Naive thymus-derived CD4-positive, alpha-beta T cell (primary cell): ENCODE results near the gene OSBPL8. TPM values are rescaled to one million over a fixed set of nuclear protein-coding genes. Genes with fewer than 3 reads are reported as not detected.

Experiments used
- ATAC-seq: fragments of 150-1000 bp; cut with Tn5 transposase; 2 replicates; pipeline ENCODE4 v1.10.0; 2021; ENCODE audit warnings: mild to moderate bottlenecking, moderate library complexity
- CTCF ChIA-PET: fragments of 350-600 bp; sonication (Branson Sonifier 250); formaldehyde crosslinking; loops from one replicate; lab custom pipeline; 2021; ENCODE audit warnings: antibody characterized with exemption; lab: Charles Lee
- POLR2A ChIA-PET: fragments of 350-600 bp; sonication (Branson Sonifier 250); formaldehyde crosslinking; loops from one replicate; lab custom pipeline; 2021; ENCODE audit warnings: antibody characterized with exemption, inconsistent platforms; lab: Charles Lee
- DNase-seq, 9 donors: peaks; one replicate each; pipeline versions ENCODE4 v3.0.0 to v3.0.0-alpha.2; 2020 to 2022; ENCODE audit warnings: mixed read lengths in 1 of 9
- H3K27ac ChIP-seq: one replicate; pipeline ENCODE4 v1.7.0; 2013; ENCODE audit warnings: mild to moderate bottlenecking, low read depth, low read length, moderate library complexity
- H3K27me3 ChIP-seq, 2 donors: one replicate each; pipeline ENCODE4 v1.7.0; 2013; ENCODE audit warnings: low read length in 2 of 2, mild to moderate bottlenecking in 2 of 2, moderate library complexity in 2 of 2; ENCODE audit not compliant: control insufficient read depth in 2 of 2, insufficient read depth in 2 of 2
- H3K36me3 ChIP-seq, 3 experiments: 1 replicate in 2 of 3; 2 replicates in 1 of 3; pipeline ENCODE4 v1.7.0; 2013; ENCODE audit warnings: low read length in 3 of 3, mild to moderate bottlenecking in 3 of 3, moderate library complexity in 1 of 3; ENCODE audit not compliant: insufficient read depth in 3 of 3, control insufficient read depth in 2 of 3
- H3K4me1 ChIP-seq, 2 donors: one replicate each; pipeline ENCODE4 v1.7.0; 2013; ENCODE audit warnings: low read length in 2 of 2, mild to moderate bottlenecking in 2 of 2, moderate library complexity in 1 of 2; ENCODE audit not compliant: control insufficient read depth in 2 of 2, insufficient read depth in 2 of 2
- H3K4me3 ChIP-seq: 2 replicates; pipeline ENCODE4 v1.7.0; 2013; ENCODE audit warnings: mild to moderate bottlenecking, low read length
- H3K9me3 ChIP-seq, 3 experiments: 1 replicate in 2 of 3; 2 replicates in 1 of 3; pipeline ENCODE4 v1.7.0; 2013; ENCODE audit warnings: low read length in 3 of 3; ENCODE audit not compliant: control insufficient read depth in 2 of 3
- H3K27ac Mint-ChIP-seq, 9 donors: one replicate each; pipeline ENCODE4 v1.8.0; 2020 to 2022; ENCODE audit warnings: mixed read lengths in 9 of 9, mild to moderate bottlenecking in 8 of 9, moderate library complexity in 5 of 9, inconsistent platforms in 2 of 9
- H3K27me3 Mint-ChIP-seq, 5 donors: one replicate each; pipeline ENCODE4 v1.8.0; 2021 to 2022; ENCODE audit warnings: mixed read lengths in 5 of 5, mild to moderate bottlenecking in 1 of 5
- H3K36me3 Mint-ChIP-seq, 5 donors: one replicate each; pipeline ENCODE4 v1.8.0; 2020 to 2022; ENCODE audit warnings: mixed read lengths in 5 of 5, mild to moderate bottlenecking in 3 of 5, inconsistent platforms in 1 of 5
- H3K4me1 Mint-ChIP-seq, 7 donors: one replicate each; pipeline ENCODE4 v1.8.0; 2020 to 2022; ENCODE audit warnings: mixed read lengths in 7 of 7, mild to moderate bottlenecking in 3 of 7, inconsistent platforms in 1 of 7
- H3K4me3 Mint-ChIP-seq, 10 donors: one replicate each; pipeline ENCODE4 v1.8.0; 2020 to 2022; ENCODE audit warnings: mild to moderate bottlenecking in 10 of 10, mixed read lengths in 10 of 10, moderate library complexity in 6 of 10, inconsistent platforms in 2 of 10
- H3K9me3 Mint-ChIP-seq, 11 donors: one replicate each; pipeline ENCODE4 v1.8.0; 2020 to 2022; ENCODE audit warnings: mixed read lengths in 11 of 11, mild to moderate bottlenecking in 4 of 11, inconsistent platforms in 1 of 11, moderate library complexity in 1 of 11
- intact Hi-C, 2 donors: fragments of 100-400 bp; cut with micrococcal nuclease; formaldehyde crosslinking; loops; one replicate each; pipeline ENCODE4 v1.15.1; 2023
- polyA plus RNA-seq, 2 donors: library from polyadenylated mRNA; unstranded; fragments of 300-500 nt; fragmentation: Illumina TruSeq; gene quantifications; one replicate each; pipeline ENCODE4 v1.2.3, GENCODE V29; 2021
- total RNA-seq, 6 experiments: library from RNA in 5 of 6; stranded (reverse) in 5 of 6; gene quantifications; 1 replicate in 5 of 6; 2 replicates in 1 of 6; pipeline ENCODE4 v1.2.3 and lab custom pipeline; 2021 to 2026

Gene OSBPL8
- total and polyA plus RNA-seq, 7 experiments from 2014 or later, result 113 to 157 (median 122) TPM

DNA sequence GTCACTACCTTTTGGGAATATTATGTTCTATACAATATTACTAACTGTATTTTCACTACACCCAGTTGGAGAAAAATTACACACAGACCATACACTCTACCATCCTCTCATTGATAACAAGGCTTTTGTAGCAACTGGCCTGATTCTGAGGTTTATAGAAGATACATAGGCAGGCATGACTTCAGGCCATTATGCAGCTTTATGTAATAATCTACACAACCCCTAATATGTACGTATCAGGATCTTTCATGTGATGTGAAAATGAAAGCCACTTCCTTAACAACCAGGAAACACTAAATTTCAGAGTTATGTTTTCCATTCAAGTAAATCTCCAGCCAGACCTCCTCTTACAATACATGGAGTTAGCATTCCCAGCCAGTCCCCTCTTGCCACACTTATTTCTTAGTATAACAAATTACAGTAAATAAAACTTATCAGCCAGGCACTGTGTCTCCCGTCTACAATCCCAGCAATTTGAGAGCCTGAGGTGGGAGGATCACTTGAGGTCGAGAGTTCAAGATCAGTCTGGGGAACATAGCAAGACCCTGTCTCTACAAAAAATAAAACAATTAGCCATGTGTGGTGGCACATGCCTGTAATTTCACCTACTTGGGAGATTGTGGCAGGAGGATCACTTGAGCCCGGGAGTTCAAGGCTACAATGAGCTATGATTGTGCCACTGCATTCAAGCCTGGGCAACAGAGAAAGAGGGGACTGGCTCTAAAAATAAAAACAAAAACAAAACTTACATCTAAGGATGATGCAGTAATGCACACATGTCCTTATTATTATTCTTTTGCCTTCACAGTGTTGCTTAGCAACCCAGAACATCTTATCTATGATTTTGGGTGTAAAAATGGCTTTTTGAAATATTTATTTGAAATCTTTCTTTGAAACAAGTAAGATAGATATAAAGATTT is 10.4 kb upstream of the OSBPL8 start:
- H3K4me3 ChIP-seq, result no peak overlapping the region
- Mint-ChIP-seq H3K9me3 (peaks cover 0 to 7% (median 5%) of the 10 kb centered on the region in 11 donors), H3K36me3 (peaks cover 5 to 10% (median 5%) of the 10 kb centered on the region in 5 donors), H3K27me3 (no peaks in the 10 kb centered on the region), H3K4me3 (peak overlapping the region in 8 of 10 donors; percentile 0 to 64 (median 24)), H3K27ac (peak overlapping the region in 7 of 9 donors; percentile 16 to 73 (median 55)), H3K4me1 (peaks cover 6 to 11% (median 8%) of the 10 kb centered on the region in 7 donors)
- peak in 5 of 9 donors; percentile 23 to 49 (median 44) for DNase-seq
- POLR2A ChIA-PET, result interaction anchor here (0.9 to 1.4 kb wide), 2 partner anchors 9 to 11 kb away, joined by 4 read pairs; no protein-coding TSS in a partner anchor
- H3K4me1 ChIP-seq, result peaks cover 0 to 8% of the 10 kb centered on the region in 2 donors
- H3K27me3 ChIP-seq, result no peaks in the 10 kb centered on the region
- no peaks in the 10 kb centered on the region for H3K9me3 ChIP-seq
- CTCF ChIA-PET, result no interaction called here
- H3K27ac ChIP-seq, result no peak overlapping the region
- H3K36me3 ChIP-seq, result no peaks in the 10 kb centered on the region
- peak; percentile 74 for ATAC-seq
- intact Hi-C loops, result loop anchor here (1.0 to 2.0 kb wide), 2 partner anchors 11 to 15 kb away; partner anchors contain the start of gene OSBPL8 (in 1 of the 2)

DNA sequence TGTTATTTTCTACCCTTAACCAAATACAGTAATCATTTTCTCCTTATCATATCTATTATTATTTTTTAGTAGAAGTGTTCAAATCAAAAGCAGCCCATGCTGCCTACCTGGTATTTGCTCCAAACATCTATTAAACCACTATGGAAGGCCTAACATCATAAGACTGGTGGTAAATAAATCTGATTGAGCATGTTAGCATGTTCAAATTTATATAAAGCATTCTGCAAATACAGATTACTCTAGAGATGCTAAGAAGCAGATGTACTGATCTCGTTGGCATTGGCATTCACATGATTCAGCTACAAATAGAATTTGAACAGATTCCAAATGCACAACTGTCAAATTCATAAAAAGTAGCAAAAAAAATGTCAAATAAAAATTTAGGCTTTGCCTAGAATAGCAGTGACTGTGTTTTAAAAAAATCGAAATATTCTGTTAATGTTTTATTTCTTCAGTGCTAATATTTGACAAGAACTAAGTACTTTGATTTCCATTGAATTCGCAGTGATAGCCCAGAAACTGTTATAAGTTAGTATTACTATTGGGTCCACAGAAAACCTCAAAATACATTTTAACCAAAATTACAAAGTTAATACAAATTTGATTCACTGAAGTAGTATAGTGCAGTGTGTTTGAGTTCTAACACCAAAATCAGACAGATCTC is 9.4 kb upstream of the OSBPL8 start:
- Histone ChIP-seq H3K9me3 (no peaks in the 10 kb centered on the region), H3K27me3 (no peaks in the 10 kb centered on the region), H3K4me1 (peaks cover 0 to 8% of the 10 kb centered on the region in 2 donors), H3K36me3 (no peaks in the 10 kb centered on the region), H3K4me3 (no peak overlapping the region), H3K27ac (no peak overlapping the region)
- ChIA-PET CTCF (no interaction called here), POLR2A (interaction anchor here (0.9 kb wide), 1 partner anchor 10 kb away, joined by 4 read pairs; no protein-coding TSS in a partner anchor)
- peaks cover 6 to 11% (median 8%) of the 10 kb centered on the region in 7 donors for H3K4me1 Mint-ChIP-seq
- H3K27ac Mint-ChIP-seq, result peak overlapping the region in 1 of 9 donors; percentile 66
- H3K4me3 Mint-ChIP-seq, result no peak overlapping the region
- DNase-seq (no peak), ATAC-seq (no peak)
- H3K36me3 Mint-ChIP-seq, result peaks cover 0 to 4% (median 0%) of the 10 kb centered on the region in 5 donors
- intact Hi-C loops, result loop anchor here (1.0 kb wide), 2 partner anchors 9 to 10 kb away; partner anchors contain the start of gene OSBPL8 (in 1 of the 2)
- H3K27me3 Mint-ChIP-seq, result no peaks in the 10 kb centered on the region
- peaks cover 0 to 3% (median under 1%) of the 10 kb centered on the region in 11 donors for H3K9me3 Mint-ChIP-seq

DNA sequence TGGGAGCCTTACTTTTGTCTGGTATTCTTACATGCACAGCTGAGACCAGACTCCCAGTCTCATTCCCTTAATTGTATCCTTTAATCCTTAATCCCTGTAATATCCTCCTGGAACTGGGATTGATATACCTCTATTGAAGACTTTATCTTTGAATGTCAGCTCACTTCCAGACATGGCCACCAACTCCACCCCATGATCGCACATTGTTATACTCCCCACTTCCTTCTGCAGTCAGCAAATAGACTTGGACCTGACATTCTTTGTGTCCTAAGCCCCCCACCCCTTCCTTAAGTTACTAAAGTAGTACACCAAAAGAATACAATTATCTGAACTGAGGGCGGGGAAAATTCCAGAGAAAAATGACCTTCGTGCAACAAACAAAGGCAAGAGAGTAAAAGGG is 8.6 kb upstream of the OSBPL8 start:
- Histone ChIP-seq H3K27me3 (no peaks in the 10 kb centered on the region), H3K36me3 (no peaks in the 10 kb centered on the region), H3K4me1 (peaks cover 0 to 8% of the 10 kb centered on the region in 2 donors), H3K27ac (no peak overlapping the region), H3K4me3 (no peak overlapping the region), H3K9me3 (no peaks in the 10 kb centered on the region)
- intact Hi-C loops, result loop anchor here in 1 of 2 donors (1.0 kb wide), 1 partner anchor 8 kb away; no protein-coding TSS in a partner anchor
- no peak overlapping the region for H3K4me3 Mint-ChIP-seq
- H3K9me3 Mint-ChIP-seq, result peaks cover 0 to 3% (median 0%) of the 10 kb centered on the region in 11 donors
- H3K4me1 Mint-ChIP-seq, result peaks cover 6 to 11% (median 8%) of the 10 kb centered on the region in 7 donors
- ATAC-seq, result no peak
- peak overlapping the region in 2 of 9 donors; percentile 5 to 53 for H3K27ac Mint-ChIP-seq
- DNase-seq, result no peak
- ChIA-PET POLR2A (interaction anchor here (1.7 kb wide), 1 partner anchor 10 kb away, joined by 10 read pairs; the partner anchor contains the start of gene OSBPL8), CTCF (no interaction called here)
- no peaks in the 10 kb centered on the region for H3K27me3 Mint-ChIP-seq
- H3K36me3 Mint-ChIP-seq, result peaks cover 0 to 3% (median 0%) of the 10 kb centered on the region in 5 donors

DNA sequence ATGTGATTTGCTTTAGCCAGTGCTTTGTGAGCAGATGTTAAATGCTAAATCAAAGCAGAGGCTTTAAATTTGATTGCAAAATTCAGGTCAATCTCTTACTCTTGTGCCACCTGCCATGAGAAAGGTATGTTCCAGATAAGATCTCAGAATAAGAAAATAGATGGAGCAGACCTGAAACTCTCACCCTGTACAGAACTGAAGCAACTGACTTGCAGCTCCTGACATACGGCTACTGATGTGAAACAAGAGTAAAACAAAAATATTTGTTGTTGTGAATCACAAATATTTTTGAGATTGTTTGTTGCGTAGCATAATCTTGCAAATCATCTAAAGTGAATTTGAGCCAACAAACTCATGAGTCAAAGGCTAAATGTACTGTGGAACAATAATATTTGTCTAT is 3.5 kb upstream of the OSBPL8 start:
- Mint-ChIP-seq H3K36me3 (peaks cover 0 to 2% (median 0%) of the 10 kb centered on the region in 5 donors), H3K27ac (no peak overlapping the region), H3K27me3 (no peaks in the 10 kb centered on the region), H3K9me3 (no peaks in the 10 kb centered on the region), H3K4me1 (peaks cover 0 to 12% (median 9%) of the 10 kb centered on the region in 7 donors), H3K4me3 (no peak overlapping the region)
- H3K4me3 ChIP-seq, result no peak overlapping the region
- no peaks in the 10 kb centered on the region for H3K27me3 ChIP-seq
- H3K27ac ChIP-seq, result no peak overlapping the region
- H3K36me3 ChIP-seq, result peaks cover 0 to 7% (median 0%) of the 10 kb centered on the region in 3 experiments
- H3K4me1 ChIP-seq, result peaks cover 0 to 2% of the 10 kb centered on the region in 2 donors
- no peak for ATAC-seq
- DNase-seq, result no peak
- CTCF ChIA-PET, result no interaction called here
- POLR2A ChIA-PET, result no interaction called here
- H3K9me3 ChIP-seq, result no peaks in the 10 kb centered on the region
- intact Hi-C loops, result no loop called here

DNA sequence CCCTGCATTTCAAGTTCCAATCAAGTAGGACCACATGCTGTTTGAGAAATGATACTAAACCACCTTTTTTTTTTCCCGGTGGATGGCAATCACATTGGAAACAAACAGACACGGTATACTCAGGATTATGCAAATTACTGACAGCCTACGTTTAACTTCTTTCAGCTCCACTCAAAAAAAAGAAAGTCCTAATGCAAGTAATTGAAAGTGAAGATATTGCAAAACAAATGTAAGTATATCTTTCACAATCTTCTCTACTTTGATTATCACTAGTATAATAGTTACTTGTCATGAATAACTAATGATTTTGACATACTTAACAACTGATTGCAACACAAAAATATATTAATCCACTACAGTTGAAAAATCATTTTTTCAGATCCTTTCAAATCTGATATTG is 2.6 kb upstream of the OSBPL8 start:
- peaks cover 0 to 5% (median 0%) of the 10 kb centered on the region in 5 donors for H3K36me3 Mint-ChIP-seq
- no peak overlapping the region for H3K27ac Mint-ChIP-seq
- H3K4me3 Mint-ChIP-seq, result no peak overlapping the region
- H3K4me1 Mint-ChIP-seq, result peaks cover 0 to 19% (median 15%) of the 10 kb centered on the region in 7 donors
- no peaks in the 10 kb centered on the region for H3K27me3 Mint-ChIP-seq
- H3K9me3 ChIP-seq, result no peaks in the 10 kb centered on the region
- intact Hi-C loops, result no loop called here
- H3K4me3 ChIP-seq, result no peak overlapping the region
- ChIA-PET POLR2A (interaction anchor here (0.6 kb wide), 1 partner anchor 204 kb away, joined by 3 read pairs; no protein-coding TSS in a partner anchor), CTCF (no interaction called here)
- peaks cover 0 to 7% (median 0%) of the 10 kb centered on the region in 3 experiments for H3K36me3 ChIP-seq
- H3K27ac ChIP-seq, result no peak overlapping the region
- no peaks in the 10 kb centered on the region for H3K27me3 ChIP-seq
- DNase-seq (no peak), ATAC-seq (no peak)
- peaks cover 4 to 10% of the 10 kb centered on the region in 2 donors for H3K4me1 ChIP-seq
- H3K9me3 Mint-ChIP-seq, result no peaks in the 10 kb centered on the region

DNA sequence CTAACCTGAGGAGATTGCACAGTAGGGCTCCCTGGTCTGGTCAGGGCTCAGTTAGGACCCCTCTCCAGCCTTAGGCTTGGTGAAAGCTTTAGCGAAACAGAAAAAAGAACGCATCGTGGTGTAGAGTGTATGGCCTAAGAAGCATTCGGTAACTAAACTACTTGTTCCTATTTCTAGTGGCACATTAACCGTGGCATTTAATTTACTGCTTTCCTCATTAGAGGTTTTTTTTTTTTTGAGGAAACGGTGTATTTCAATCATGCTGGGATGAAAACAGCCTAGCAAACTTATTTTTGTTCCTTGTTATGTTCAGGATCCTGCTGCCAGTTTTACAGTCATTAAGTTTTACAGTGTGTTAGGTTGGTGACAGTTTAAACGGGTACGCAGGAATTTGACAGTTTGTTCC is 518 bp upstream of the OSBPL8 start:
- DNase-seq (no peak), ATAC-seq (no peak)
- Mint-ChIP-seq H3K27ac (peak overlapping the region; percentile 91 to 98 (median 97)), H3K27me3 (no peaks in the 10 kb centered on the region), H3K4me1 (peaks cover 16 to 40% (median 30%) of the 10 kb centered on the region in 7 donors), H3K36me3 (peaks cover 0 to 14% (median 0%) of the 10 kb centered on the region in 5 donors), H3K9me3 (no peaks in the 10 kb centered on the region), H3K4me3 (peak overlapping the region; percentile 88 to 98 (median 96))
- ChIA-PET POLR2A (interaction anchor here (0.7 to 2.1 kb wide), 6 partner anchors 9 to 1053 kb away, joined by 3 to 8 read pairs (median 4); partner anchors contain the start of genes KRR1 and PHLDA1), CTCF (interaction anchor here (1.4 kb wide), 1 partner anchor 28 kb away, joined by 7 read pairs; no protein-coding TSS in a partner anchor)
- intact Hi-C loops, result loop anchor here in 1 of 2 donors (1.0 kb wide), 1 partner anchor 8 kb away; no protein-coding TSS in a partner anchor
- H3K9me3 ChIP-seq, result no peaks in the 10 kb centered on the region
- H3K36me3 ChIP-seq, result peaks cover 0 to 7% (median 0%) of the 10 kb centered on the region in 3 experiments
- H3K27ac ChIP-seq, result peak overlapping the region; percentile 96
- H3K4me3 ChIP-seq, result peak overlapping the region; percentile 97
- peaks cover 17 to 28% of the 10 kb centered on the region in 2 donors for H3K4me1 ChIP-seq
- H3K27me3 ChIP-seq, result no peaks in the 10 kb centered on the region
